ENCODE results near the gene INVS.

The INVS gene

GRCh38 chr9:100340224-100340623 lies 241.2 kb downstream of the INVS start:
- DNase-seq (ENCODE audit: low spot score), result no peak

- DNase-seq (ENCODE audit: low spot score), result no peak
Observed at GRCh38 chr9:100341889-100342288, 242.8 kb downstream of the INVS start.

GRCh38 chr9:100346836-100347235 lies 247.8 kb downstream of the INVS start:
- DNase-seq (ENCODE audit: low spot score), result no peak

GRCh38 chr9:100350188-100350587 lies 251.1 kb downstream of the INVS start:
- DNase-seq (ENCODE audit: low spot score), result no peak

Measured in CD4-positive, alpha-beta T cell treated with Interleukin-2 at 100 ng/mL for 4 hours (primary cell).